GM12878 (cell line): Measurements from ENCODE around the gene OSTN.

Experiments used
- CREB1 ChIP-seq: IDR thresholded peaks from 2 replicates; pipeline ENCODE4 v1.6.1; 2012; ENCODE audit warnings: low read depth, mild to moderate bottlenecking, inconsistent platforms
- PML ChIP-seq: IDR thresholded peaks from 2 replicates; pipeline ENCODE4 v1.6.1; 2012; ENCODE audit warnings: low read length, inconsistent platforms
- POLR2AphosphoS5 ChIP-seq: IDR thresholded peaks from 2 replicates; pipeline ENCODE4 v1.6.1; 2011; ENCODE audit warnings: mild to moderate bottlenecking, low read length, inconsistent platforms
- SMC3 ChIP-seq: IDR thresholded peaks from 2 replicates; pipeline ENCODE4 v1.6.1; 2011; ENCODE audit warnings: low read length, improper control_type of control experiment, borderline replicate concordance
- ZNF24 ChIP-seq: fragments of 450-650 bp; IDR thresholded peaks from 2 replicates; pipeline ENCODE4 v1.6.1; 2017; ENCODE audit warnings: antibody characterized with exemption, mild to moderate bottlenecking
- TF ChIP-seq, protein P1 (sequence below): IDR thresholded peaks from 2 replicates; pipeline ENCODE4 v1.6.1; 2012; ENCODE audit warnings: low read depth, low read length, improper control_type of control experiment
- TF ChIP-seq, protein P2 (sequence below): fragments of 450-650 bp; conservative IDR thresholded peaks from 2 replicates; pipeline ENCODE4 v1.6.1; 2017; ENCODE audit warnings: mild to moderate bottlenecking, moderate library complexity
- TF ChIP-seq, protein P3 (sequence below), 3 experiments: IDR thresholded peaks in 2 of 3; conservative IDR thresholded peaks in 1 of 3; 2 replicates each; pipeline ENCODE4 v1.5.1; 2011; ENCODE audit warnings: low read depth in 3 of 3, low read length in 3 of 3, mild to moderate bottlenecking in 3 of 3, control low read depth in 2 of 3, moderate library complexity in 2 of 3, inconsistent platforms in 1 of 3, mixed read lengths in 1 of 3; ENCODE audit not compliant: control insufficient read depth in 2 of 3, insufficient read depth in 1 of 3; ENCODE audit errors: extremely low read depth in 1 of 3

DNA sequence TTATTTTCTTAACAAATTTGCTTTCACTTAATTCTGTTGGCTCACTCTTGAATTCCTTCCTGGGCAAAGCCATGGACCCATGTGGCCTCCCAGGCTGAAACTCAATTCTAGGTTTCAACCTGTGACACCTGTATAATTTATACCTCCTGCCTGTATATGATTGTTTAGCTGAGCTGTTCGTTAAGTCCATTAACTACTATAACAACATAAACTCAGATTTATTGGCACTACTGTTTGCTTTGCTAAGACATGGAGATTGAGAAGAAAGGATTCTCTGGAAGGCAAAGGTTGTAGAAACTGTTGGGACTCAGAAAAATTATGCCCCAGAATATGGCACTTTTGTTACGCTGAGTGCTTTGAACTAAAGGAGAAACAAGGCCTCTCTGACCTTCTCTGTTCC is 103.4 kb downstream of the OSTN start:
- no peak for TF ChIP-seq CREB1
- TF ChIP-seq, protein P1, sequence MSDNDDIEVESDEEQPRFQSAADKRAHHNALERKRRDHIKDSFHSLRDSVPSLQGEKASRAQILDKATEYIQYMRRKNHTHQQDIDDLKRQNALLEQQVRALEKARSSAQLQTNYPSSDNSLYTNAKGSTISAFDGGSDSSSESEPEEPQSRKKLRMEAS, result no peak
- no peak for TF ChIP-seq PML
- TF ChIP-seq, protein P2, sequence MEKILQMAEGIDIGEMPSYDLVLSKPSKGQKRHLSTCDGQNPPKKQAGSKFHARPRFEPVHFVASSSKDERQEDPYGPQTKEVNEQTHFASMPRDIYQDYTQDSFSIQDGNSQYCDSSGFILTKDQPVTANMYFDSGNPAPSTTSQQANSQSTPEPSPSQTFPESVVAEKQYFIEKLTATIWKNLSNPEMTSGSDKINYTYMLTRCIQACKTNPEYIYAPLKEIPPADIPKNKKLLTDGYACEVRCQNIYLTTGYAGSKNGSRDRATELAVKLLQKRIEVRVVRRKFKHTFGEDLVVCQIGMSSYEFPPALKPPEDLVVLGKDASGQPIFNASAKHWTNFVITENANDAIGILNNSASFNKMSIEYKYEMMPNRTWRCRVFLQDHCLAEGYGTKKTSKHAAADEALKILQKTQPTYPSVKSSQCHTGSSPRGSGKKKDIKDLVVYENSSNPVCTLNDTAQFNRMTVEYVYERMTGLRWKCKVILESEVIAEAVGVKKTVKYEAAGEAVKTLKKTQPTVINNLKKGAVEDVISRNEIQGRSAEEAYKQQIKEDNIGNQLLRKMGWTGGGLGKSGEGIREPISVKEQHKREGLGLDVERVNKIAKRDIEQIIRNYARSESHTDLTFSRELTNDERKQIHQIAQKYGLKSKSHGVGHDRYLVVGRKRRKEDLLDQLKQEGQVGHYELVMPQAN, result no peak
- TF ChIP-seq POLR2AphosphoS5, result no peak
- TF ChIP-seq, protein P3, sequence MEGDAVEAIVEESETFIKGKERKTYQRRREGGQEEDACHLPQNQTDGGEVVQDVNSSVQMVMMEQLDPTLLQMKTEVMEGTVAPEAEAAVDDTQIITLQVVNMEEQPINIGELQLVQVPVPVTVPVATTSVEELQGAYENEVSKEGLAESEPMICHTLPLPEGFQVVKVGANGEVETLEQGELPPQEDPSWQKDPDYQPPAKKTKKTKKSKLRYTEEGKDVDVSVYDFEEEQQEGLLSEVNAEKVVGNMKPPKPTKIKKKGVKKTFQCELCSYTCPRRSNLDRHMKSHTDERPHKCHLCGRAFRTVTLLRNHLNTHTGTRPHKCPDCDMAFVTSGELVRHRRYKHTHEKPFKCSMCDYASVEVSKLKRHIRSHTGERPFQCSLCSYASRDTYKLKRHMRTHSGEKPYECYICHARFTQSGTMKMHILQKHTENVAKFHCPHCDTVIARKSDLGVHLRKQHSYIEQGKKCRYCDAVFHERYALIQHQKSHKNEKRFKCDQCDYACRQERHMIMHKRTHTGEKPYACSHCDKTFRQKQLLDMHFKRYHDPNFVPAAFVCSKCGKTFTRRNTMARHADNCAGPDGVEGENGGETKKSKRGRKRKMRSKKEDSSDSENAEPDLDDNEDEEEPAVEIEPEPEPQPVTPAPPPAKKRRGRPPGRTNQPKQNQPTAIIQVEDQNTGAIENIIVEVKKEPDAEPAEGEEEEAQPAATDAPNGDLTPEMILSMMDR (IDR thresholded peaks at IDR 0.05 in 2 of 3, conservative IDR thresholded peaks at IDR 0.05 in 1 of 3; ENCODE audit: control insufficient read depth in 2 of 3, extremely low read depth in 1 of 3, insufficient read depth in 1 of 3, low read depth in 3 of 3, low read length in 3 of 3), result no peak
- TF ChIP-seq ZNF24, result no peak
- no peak for TF ChIP-seq SMC3
